ENCODE data around the gene LZIC. TPM values are rescaled to one million over a fixed set of nuclear protein-coding genes. Genes with fewer than 3 reads are reported as not detected.

The LZIC gene
- total RNA-seq, 2 experiments from 2014 or later = 30.9 to 31.4 TPM

DNA sequence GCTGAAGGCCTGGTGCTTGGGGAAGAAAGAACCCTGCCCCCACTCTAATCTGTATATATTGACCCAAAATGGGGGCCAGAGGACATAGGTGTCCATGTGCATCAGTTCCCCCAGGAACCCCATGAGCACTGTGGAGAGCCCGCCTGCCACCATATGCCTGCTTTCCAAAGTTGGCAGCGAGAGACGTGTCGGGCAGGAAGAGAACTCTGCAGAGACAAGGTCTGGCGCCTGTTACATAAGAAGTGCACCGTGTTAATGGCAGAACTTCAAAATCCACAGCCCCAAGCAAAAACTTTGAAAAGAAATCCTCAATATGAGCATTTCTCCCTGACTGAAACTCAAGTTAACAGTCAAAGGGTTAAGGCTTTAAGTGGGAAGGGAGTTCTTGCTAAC lies 41.1 kb downstream of the LZIC start:
- Mint-ChIP-seq H3K27ac (no peak overlapping the region), H3K36me3 (no peaks in the 10 kb centered on the region), H3K9me3 (no peaks in the 10 kb centered on the region), H3K4me1 (peaks cover 18% of the 10 kb centered on the region), H3K27me3 (no peaks in the 10 kb centered on the region), H3K4me3 (no peak overlapping the region)
- no peak for DNase-seq

DNA sequence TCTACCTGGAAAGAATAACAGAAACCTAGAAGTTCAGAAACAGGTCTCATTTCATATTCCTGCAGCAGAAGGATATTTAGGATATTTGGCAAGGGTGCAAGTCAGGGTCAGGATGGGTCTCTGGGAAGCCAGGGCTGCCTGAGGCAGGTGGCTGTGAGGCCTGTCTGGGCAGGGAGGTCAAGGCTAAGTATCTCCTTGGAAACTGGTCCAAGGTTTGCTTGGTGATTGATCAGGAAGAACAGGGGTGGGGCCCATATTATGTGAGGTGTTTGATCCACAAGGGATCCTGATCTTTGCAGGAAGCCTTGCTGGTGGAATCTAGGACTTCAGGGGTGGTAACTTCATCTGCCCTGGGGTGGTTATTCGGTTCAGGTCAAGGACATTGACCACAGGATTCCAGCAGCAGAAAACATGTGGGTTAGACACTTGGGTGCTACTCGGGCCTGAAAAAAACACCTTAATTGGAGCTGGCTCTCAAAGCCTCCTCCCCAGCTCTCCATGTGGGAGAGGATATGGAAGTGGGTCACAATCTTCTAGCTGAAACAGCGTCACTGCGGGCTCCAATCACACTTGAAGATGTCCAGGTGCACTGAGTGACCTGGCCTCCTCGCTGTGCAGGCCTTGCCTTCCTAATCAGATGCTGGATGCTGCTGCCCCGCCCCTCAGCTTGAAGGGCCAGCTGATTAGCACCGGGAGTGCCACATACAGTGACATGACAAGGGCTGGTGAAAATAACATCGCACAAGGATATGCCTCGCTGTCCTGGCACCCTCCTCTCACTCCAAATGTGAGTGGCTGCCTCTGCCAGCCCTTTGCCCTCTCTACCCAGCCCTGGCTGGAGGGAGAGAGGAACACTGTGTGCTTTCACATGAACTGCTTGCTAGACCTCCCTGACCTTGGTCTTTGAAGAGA lies 41.8 kb downstream of the LZIC start:
- Mint-ChIP-seq H3K4me3 (no peak overlapping the region), H3K9me3 (no peaks in the 10 kb centered on the region), H3K4me1 (peaks cover 18% of the 10 kb centered on the region), H3K27ac (no peak overlapping the region), H3K36me3 (no peaks in the 10 kb centered on the region), H3K27me3 (no peaks in the 10 kb centered on the region)
- no peak for DNase-seq

DNA sequence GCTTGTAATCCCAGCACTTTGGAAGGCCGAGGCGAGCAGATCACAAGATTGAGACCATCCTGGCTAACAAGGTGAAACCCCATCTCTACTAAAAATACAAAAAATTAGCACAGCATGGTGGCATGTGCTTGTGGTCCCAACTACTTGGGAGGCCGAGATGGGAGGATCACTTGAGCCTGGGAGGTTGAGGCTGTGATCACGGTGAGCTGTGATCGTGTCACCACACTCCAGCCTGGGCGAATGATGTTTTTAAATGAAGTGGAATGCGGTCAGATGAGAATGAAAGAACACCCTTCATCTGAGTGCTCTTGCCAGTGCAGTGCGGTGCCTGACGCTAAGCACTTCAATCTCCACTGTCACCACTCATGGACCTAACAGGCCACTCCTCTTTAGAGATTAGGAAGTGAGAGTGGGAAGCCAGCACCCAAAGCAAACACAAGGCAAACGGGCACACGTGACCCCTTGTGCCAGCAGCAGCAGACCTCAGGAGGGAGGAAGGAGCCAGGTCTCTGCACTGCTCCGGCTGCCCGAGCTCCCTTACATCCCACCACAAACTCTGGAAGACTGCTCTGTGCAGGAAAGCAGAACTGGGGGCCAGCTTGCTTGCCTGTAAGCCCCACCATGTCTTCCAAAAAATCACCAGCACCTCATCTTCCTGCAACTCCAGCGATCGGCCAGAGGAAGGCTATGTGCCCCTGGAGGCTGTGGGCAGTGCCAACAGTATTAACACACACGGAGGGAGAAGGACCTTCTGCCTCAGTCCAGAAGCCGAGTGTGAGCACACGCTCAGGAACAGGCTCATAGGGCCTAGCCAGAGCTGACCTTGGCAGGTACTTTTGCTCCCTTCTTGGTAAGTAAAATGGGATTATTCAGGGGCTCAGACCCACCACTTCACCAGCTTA lies 42.8 kb downstream of the LZIC start:
- no peaks in the 10 kb centered on the region for H3K9me3 Mint-ChIP-seq
- H3K36me3 Mint-ChIP-seq = no peaks in the 10 kb centered on the region
- H3K27ac Mint-ChIP-seq = no peak overlapping the region
- no peak for DNase-seq
- peaks cover 18% of the 10 kb centered on the region for H3K4me1 Mint-ChIP-seq
- H3K27me3 Mint-ChIP-seq = no peaks in the 10 kb centered on the region
- no peak overlapping the region for H3K4me3 Mint-ChIP-seq

DNA sequence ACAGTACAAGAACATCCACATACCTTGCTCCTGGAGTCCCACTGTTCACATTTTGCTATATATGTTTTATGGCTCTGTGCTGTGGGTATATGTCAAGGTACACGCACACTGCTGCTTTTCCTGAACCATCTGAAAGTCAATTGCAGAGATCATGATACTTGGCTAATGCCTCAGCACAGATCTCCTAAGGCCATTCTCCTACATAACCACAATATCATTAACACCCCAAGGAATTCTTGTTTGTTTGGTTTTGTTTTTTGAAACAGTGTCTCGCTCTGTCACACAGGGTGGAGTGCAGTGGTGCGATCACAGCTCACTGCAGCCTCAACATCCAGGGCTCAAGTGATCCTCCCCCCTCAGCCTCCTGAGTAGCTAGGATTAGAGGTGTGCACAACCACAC lies 49.1 kb downstream of the LZIC start:
- no peaks in the 10 kb centered on the region for H3K27me3 Mint-ChIP-seq
- no peak for DNase-seq
- peaks cover 11% of the 10 kb centered on the region for H3K4me1 Mint-ChIP-seq
- H3K4me3 Mint-ChIP-seq = no peak overlapping the region
- H3K9me3 Mint-ChIP-seq = no peaks in the 10 kb centered on the region
- H3K27ac Mint-ChIP-seq = no peak overlapping the region
- no peaks in the 10 kb centered on the region for H3K36me3 Mint-ChIP-seq

- peaks cover 11% of the 10 kb centered on the region for H3K4me1 Mint-ChIP-seq
- no peaks in the 10 kb centered on the region for H3K36me3 Mint-ChIP-seq
- no peaks in the 10 kb centered on the region for H3K9me3 Mint-ChIP-seq
- DNase-seq = no peak
- no peak overlapping the region for H3K4me3 Mint-ChIP-seq
- no peak overlapping the region for H3K27ac Mint-ChIP-seq
- H3K27me3 Mint-ChIP-seq = no peaks in the 10 kb centered on the region
Observed at GRCh38 chr1:9892563-9893528, 50.3 kb downstream of the LZIC start.

GRCh38 chr1:9891207-9891606 lies 52.0 kb downstream of the LZIC start:
- Mint-ChIP-seq H3K27me3 (no peaks in the 10 kb centered on the region), H3K4me1 (peaks cover 11% of the 10 kb centered on the region), H3K27ac (no peak overlapping the region), H3K4me3 (no peak overlapping the region), H3K9me3 (no peaks in the 10 kb centered on the region), H3K36me3 (no peaks in the 10 kb centered on the region)
- DNase-seq = no peak

DNA sequence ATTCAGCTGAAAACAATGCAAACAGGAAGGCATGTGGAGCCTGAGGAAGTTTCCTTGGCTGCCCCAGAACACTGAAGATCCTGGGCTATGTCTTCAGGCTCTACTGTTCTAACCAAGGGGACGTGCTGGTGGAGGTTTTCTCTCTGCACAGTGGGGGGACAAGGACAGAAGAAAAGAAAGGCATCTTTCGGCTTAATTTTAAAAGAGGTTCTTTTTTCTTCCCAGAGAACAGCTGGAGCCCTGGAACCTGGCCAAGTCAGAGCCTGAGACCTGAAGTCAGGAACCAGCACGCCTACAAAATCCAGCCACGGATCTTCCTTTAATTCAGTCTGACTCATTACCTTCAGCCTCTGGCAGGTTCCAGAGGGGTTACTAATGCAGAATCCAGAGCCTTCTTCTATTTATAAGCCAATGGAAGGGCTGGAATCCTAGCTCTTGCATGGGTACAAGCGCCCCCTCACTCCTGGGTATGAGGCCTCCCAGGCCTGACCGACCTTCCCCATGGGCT lies 52.9 kb downstream of the LZIC start:
- no peak for DNase-seq
- Mint-ChIP-seq H3K9me3 (no peaks in the 10 kb centered on the region), H3K4me1 (peaks cover 11% of the 10 kb centered on the region), H3K27me3 (no peaks in the 10 kb centered on the region), H3K27ac (no peak overlapping the region), H3K36me3 (no peaks in the 10 kb centered on the region), H3K4me3 (no peak overlapping the region)

DNA sequence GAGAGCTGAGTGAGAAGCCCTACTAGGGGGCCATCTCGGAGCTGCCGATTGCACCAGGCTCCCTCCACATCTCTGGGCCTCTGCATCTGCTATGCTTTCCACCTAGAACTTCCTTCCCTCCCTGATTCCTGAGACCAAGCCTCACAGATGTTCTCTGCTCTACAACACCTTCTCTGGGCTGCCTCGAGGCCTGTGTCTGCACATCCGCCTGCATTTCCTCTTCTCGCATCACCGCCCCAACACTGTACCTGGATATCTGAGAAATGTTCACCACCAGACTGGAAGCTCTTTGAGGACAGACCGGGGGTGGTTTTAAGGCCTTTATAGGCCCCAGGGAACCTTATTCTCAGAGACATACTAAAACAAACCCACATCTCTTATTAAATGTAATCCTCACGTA lies 53.8 kb downstream of the LZIC start:
- H3K9me3 Mint-ChIP-seq = no peaks in the 10 kb centered on the region
- H3K27ac Mint-ChIP-seq = no peak overlapping the region
- H3K4me3 Mint-ChIP-seq = no peak overlapping the region
- H3K4me1 Mint-ChIP-seq = peaks cover 11% of the 10 kb centered on the region
- no peaks in the 10 kb centered on the region for H3K36me3 Mint-ChIP-seq
- no peak for DNase-seq
- no peaks in the 10 kb centered on the region for H3K27me3 Mint-ChIP-seq

GRCh38 chr1:9888886-9889285 lies 54.3 kb downstream of the LZIC start:
- no peaks in the 10 kb centered on the region for H3K27me3 Mint-ChIP-seq

GRCh38 chr1:9887070-9887469 lies 56.1 kb downstream of the LZIC start:
- Mint-ChIP-seq H3K27ac (no peak overlapping the region), H3K36me3 (no peaks in the 10 kb centered on the region), H3K9me3 (no peaks in the 10 kb centered on the region), H3K4me1 (peaks cover 11% of the 10 kb centered on the region), H3K27me3 (no peaks in the 10 kb centered on the region), H3K4me3 (no peak overlapping the region)
- no peak for DNase-seq

More at GRCh38 chr1:9888886-9889285, 54.3 kb downstream of the LZIC start:
- Mint-ChIP-seq H3K4me3 (no peak overlapping the region), H3K4me1 (peaks cover 11% of the 10 kb centered on the region), H3K36me3 (no peaks in the 10 kb centered on the region), H3K9me3 (no peaks in the 10 kb centered on the region), H3K27ac (no peak overlapping the region)
- no peak for DNase-seq

- H3K4me3 Mint-ChIP-seq = no peak overlapping the region
- H3K4me1 Mint-ChIP-seq = peaks cover 16% of the 10 kb centered on the region
- no peaks in the 10 kb centered on the region for H3K36me3 Mint-ChIP-seq
- DNase-seq = no peak
- H3K9me3 Mint-ChIP-seq = no peaks in the 10 kb centered on the region
- no peaks in the 10 kb centered on the region for H3K27me3 Mint-ChIP-seq
- no peak overlapping the region for H3K27ac Mint-ChIP-seq
Observed at GRCh38 chr1:9886092-9886742, 57.0 kb downstream of the LZIC start.

DNA sequence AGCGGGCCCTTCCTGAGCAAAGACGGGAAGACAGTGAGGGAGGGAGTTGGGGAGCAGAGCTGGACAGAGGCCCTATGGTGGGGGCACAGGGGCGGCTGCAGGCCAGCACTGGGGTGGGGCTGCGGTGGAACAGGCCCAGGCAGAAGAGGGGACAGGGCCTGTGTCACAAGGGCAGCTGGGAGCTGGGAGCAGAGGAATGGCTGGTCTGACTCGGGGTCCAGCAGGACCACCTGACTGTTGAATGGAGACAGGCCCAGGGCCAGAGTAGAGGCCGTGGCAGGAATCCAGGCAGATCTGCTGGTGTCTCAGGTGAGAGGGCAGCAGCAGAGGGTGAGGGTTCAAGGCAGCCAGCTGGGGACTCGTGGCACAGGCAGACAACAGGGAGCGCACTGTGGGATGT lies 58.4 kb downstream of the LZIC start:
- no peaks in the 10 kb centered on the region for H3K9me3 Mint-ChIP-seq
- no peaks in the 10 kb centered on the region for H3K27me3 Mint-ChIP-seq
- no peak overlapping the region for H3K4me3 Mint-ChIP-seq
- no peak overlapping the region for H3K27ac Mint-ChIP-seq
- H3K4me1 Mint-ChIP-seq = peaks cover 16% of the 10 kb centered on the region
- no peak for DNase-seq
- no peaks in the 10 kb centered on the region for H3K36me3 Mint-ChIP-seq

- Mint-ChIP-seq H3K27ac (no peak overlapping the region), H3K9me3 (no peaks in the 10 kb centered on the region), H3K36me3 (no peaks in the 10 kb centered on the region), H3K4me3 (no peak overlapping the region), H3K27me3 (no peaks in the 10 kb centered on the region), H3K4me1 (peaks cover 16% of the 10 kb centered on the region)
- no peak for DNase-seq
Observed at GRCh38 chr1:9883585-9884449, 59.4 kb downstream of the LZIC start.

Data from activated naive CD8-positive, alpha-beta T cell treated with anti-CD3 and anti-CD28 coated beads for 36 hours (primary cell).